ENCODE measurements around the gene STMN3.
A peak's percentile ranks its signal among the peaks of the same experiment; 100 is the strongest.
"Not testable (repeated sequence)": the region's sequence is repeated elsewhere in the genome, so short reads cannot be mapped to it uniquely, and the experiment has no call there.

STMN3 gene

GRCh38 chr20:63658749-63659187 is 5.5 kb upstream of the STMN3 start:
- peak; percentile 61 for DNase-seq (ENCODE audit: insufficient read length, low spot score)
- FAIRE-seq: no peak

- FAIRE-seq: peak; percentile 82
- peak; percentile 99 for DNase-seq (ENCODE audit: insufficient read length, low spot score)
Observed at GRCh38 chr20:63657937-63658748, 4.9 kb upstream of the STMN3 start, which contains the start of gene RTEL1. Gene RTEL1, plus strand, starts transcription at chr20:63658312. Its CDS starts 1,091 bp downstream, at chr20:63659403.

GRCh38 chr20:63657260-63657936 is 4.2 kb upstream of the STMN3 start:
- FAIRE-seq: no peak
- DNase-seq (ENCODE audit: insufficient read length, low spot score): no peak

DNA sequence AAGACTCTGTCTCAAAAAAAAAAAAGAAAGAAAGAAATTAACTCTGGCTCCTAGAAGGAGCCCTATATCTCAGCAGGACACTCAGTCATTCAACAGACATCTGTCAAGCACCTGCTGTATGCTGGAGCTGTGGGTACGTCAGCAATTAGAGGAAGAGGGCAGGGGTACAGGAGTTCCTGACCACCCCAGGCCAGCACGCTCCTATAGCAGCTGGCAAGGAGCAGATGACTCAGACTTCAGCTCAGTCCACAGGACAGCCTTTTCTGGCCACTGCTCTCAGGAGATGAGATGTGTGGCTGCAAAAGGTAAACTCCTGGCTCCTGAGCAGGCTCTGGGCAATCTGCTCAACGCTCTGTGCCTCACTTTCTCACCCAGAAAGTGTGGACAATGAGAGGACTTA is 3.2 kb upstream of the STMN3 start:
- no peak for DNase-seq (ENCODE audit: insufficient read length, low spot score)

GRCh38 chr20:63655249-63655648 is 2.0 kb upstream of the STMN3 start:
- no peak for FAIRE-seq

More for the DNA sequence above, 3.2 kb upstream of the STMN3 start:
- FAIRE-seq: no peak

GRCh38 chr20:63653974-63654668 is 897 bp upstream of the STMN3 start:
- no peak for FAIRE-seq
- DNase-seq (ENCODE audit: insufficient read length, low spot score): no peak

More at GRCh38 chr20:63655249-63655648, 2.0 kb upstream of the STMN3 start:
- DNase-seq (ENCODE audit: insufficient read length, low spot score): no peak

- FAIRE-seq (no peak), DNase-seq (ENCODE audit: insufficient read length, low spot score) (no peak)
Observed at GRCh38 chr20:63652192-63652980, 838 bp downstream of the STMN3 start.

- DNase-seq (ENCODE audit: insufficient read length, low spot score) (no peak), FAIRE-seq (no peak)
Observed at GRCh38 chr20:63651942-63652191, 1.4 kb downstream of the STMN3 start.

DNA sequence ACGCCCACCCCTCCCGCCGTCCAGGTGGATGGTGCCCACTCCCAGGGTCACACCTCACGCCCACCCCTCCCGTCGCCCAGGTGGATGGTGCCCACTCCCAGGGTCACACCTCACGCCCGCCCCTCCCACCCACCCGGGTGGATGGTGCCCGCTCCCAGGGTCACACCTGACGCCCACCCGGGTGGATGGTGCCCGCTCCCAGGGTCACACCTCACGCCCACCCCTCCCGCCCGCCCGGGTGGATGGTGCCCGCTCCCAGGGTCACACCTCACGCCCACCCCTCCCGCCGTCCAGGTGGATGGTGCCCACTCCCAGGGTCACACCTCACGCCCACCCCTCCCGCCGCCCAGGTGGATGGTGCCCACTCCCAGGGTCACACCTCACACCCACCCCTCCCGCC is 2.7 kb downstream of the STMN3 start:
- not testable (repeated sequence) for FAIRE-seq; DNase-seq (ENCODE audit: insufficient read length, low spot score)

- DNase-seq (ENCODE audit: insufficient read length, low spot score) (no peak), FAIRE-seq (no peak)
Observed at GRCh38 chr20:63648895-63649589, 4.2 kb downstream of the STMN3 start.

- FAIRE-seq (no peak), DNase-seq (ENCODE audit: insufficient read length, low spot score) (no peak)
Observed at GRCh38 chr20:63648190-63648589, 5.0 kb downstream of the STMN3 start.

DNA sequence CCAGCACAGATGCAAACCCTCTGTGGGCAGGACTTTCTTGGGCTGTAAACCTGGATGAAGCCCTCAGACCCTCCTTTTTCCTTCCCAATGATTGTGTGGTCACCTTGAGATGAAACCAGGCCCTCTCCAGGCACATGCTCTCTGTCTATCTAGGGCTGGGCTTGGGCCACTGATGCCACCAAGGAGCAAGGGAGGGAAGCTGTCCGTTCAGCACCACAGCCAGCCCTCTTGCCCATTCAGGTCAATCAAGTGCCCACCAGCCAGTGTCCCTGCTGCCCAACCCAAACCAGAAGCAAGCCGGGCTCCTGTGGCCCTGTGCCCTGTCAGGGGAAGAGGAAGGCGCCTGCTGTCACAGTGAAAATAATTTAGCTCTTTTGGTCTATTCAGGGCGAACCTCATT is 8.0 kb downstream of the STMN3 start:
- no peak for DNase-seq (ENCODE audit: insufficient read length, low spot score)
- no peak for FAIRE-seq

DNA sequence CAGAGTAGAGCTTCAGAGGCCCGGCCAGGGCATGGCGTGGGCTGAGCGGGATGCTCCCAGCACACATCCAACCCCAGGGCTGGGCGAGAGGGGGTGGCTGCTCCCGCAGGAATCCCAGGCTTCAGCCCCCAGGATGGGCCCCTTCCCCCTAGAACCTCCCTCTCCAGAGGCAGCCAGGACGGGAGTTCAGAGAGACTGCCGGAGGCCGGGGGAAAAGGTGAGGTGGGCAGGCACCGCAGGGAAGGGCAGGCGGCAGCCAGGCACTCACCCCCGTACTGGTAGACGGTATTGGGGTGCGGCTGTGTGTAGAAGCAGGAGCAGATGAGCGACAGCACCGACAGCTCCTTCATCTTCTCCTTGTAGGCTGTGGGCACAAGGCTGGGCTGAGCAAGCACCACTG is 9.3 kb downstream of the STMN3 start:
- no peak for DNase-seq (ENCODE audit: insufficient read length, low spot score)
- FAIRE-seq: no peak

DNA sequence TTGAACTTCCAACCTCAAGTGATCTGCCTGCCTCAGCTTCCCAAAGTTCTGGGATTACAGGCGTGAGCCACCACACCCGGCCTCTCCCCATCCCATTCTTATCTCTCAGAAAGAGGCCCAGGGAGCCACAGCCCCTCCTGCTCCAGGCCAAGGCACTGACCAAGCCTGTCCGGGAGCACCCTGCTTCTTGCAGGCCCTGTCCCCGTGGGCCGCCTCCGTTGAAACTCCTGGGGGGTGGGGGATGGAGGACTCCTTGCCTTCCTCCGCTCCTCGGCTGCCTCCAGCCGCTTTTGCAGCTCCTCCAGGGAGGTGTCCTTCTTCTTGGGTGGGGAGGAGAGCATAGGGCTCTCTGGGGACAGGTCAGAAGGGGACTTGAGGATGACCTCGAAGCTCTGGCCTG is 9.7 kb downstream of the STMN3 start:
- no peak for FAIRE-seq
- no peak for DNase-seq (ENCODE audit: insufficient read length, low spot score)

DNA sequence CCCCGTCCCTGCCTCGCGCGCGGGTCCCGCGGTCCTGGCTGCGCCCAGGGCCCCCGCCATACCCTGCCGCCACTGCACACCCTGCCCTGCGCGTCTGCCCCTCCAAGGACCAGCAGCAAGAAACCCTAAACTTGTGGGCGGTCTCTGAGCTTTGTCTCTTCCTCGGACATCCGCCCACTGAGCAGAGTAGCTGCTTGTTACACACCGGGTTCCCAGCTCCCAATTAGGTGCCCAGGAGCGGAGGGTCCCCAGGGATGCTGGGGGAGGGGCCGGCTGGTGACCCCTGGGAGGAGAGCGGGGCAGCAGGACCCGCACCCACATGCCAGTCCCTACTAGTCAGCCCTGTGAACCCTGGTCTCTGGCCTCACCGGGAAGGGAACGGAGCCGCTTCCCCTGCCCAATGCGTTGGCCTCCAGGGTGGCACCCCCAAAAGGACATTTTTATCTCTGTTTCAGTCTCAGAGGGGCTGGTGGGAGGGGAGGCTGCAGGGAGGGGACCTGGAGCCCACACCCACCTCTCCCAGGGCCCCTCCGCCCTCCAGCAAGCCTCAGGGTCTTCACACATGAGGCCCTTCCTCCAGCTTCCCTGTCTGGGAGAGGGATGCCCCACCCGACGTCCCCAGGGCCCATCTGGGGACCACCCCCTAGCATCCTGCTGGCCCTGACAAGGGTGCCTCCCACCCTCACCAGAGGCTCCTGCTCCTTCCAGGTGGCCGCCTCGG is 10.5 kb downstream of the STMN3 start:
- peak; percentile 28 for FAIRE-seq
- no peak for DNase-seq (ENCODE audit: insufficient read length, low spot score)

GRCh38 chr20:63641792-63642523 is 11.3 kb downstream of the STMN3 start:
- FAIRE-seq: peak; percentile 96
- DNase-seq (ENCODE audit: insufficient read length, low spot score): peak; percentile 93

- FAIRE-seq (no peak), DNase-seq (ENCODE audit: insufficient read length, low spot score) (no peak)
Observed at GRCh38 chr20:63641146-63641791, 12.0 kb downstream of the STMN3 start.

GRCh38 chr20:63640686-63641085 is 12.5 kb downstream of the STMN3 start:
- not testable (repeated sequence) for FAIRE-seq; DNase-seq (ENCODE audit: insufficient read length, low spot score)

Measured in GM19239 (cell line).